Naive thymus-derived CD4-positive, alpha-beta T cell (primary cell): ENCODE results near the gene ABCG1. TPM values are rescaled to one million over a fixed set of nuclear protein-coding genes. Genes with fewer than 3 reads are reported as not detected.
A peak's percentile ranks its signal among the peaks of the same experiment; 100 is the strongest.

Experiments
- ATAC-seq: fragments of 150-1000 bp; cut with Tn5 transposase; 2 replicates; pipeline ENCODE4 v1.10.0; 2021; ENCODE audit warnings: mild to moderate bottlenecking, moderate library complexity
- CTCF ChIA-PET: fragments of 350-600 bp; sonication (Branson Sonifier 250); formaldehyde crosslinking; loops from one replicate; lab custom pipeline; 2021; ENCODE audit warnings: antibody characterized with exemption; lab: Charles Lee
- POLR2A ChIA-PET: fragments of 350-600 bp; sonication (Branson Sonifier 250); formaldehyde crosslinking; loops from one replicate; lab custom pipeline; 2021; ENCODE audit warnings: antibody characterized with exemption, inconsistent platforms; lab: Charles Lee
- DNase-seq, 9 donors: peaks; one replicate each; pipeline versions ENCODE4 v3.0.0 to v3.0.0-alpha.2; 2020 to 2022; ENCODE audit warnings: mixed read lengths in 1 of 9
- H3K27ac ChIP-seq: one replicate; pipeline ENCODE4 v1.7.0; 2013; ENCODE audit warnings: mild to moderate bottlenecking, low read depth, low read length, moderate library complexity
- H3K27me3 ChIP-seq, 2 donors: one replicate each; pipeline ENCODE4 v1.7.0; 2013; ENCODE audit warnings: low read length in 2 of 2, mild to moderate bottlenecking in 2 of 2, moderate library complexity in 2 of 2; ENCODE audit not compliant: control insufficient read depth in 2 of 2, insufficient read depth in 2 of 2
- H3K36me3 ChIP-seq, 3 experiments: 1 replicate in 2 of 3; 2 replicates in 1 of 3; pipeline ENCODE4 v1.7.0; 2013; ENCODE audit warnings: low read length in 3 of 3, mild to moderate bottlenecking in 3 of 3, moderate library complexity in 1 of 3; ENCODE audit not compliant: insufficient read depth in 3 of 3, control insufficient read depth in 2 of 3
- H3K4me1 ChIP-seq, 2 donors: one replicate each; pipeline ENCODE4 v1.7.0; 2013; ENCODE audit warnings: low read length in 2 of 2, mild to moderate bottlenecking in 2 of 2, moderate library complexity in 1 of 2; ENCODE audit not compliant: control insufficient read depth in 2 of 2, insufficient read depth in 2 of 2
- H3K4me3 ChIP-seq: 2 replicates; pipeline ENCODE4 v1.7.0; 2013; ENCODE audit warnings: mild to moderate bottlenecking, low read length
- H3K9me3 ChIP-seq, 3 experiments: 1 replicate in 2 of 3; 2 replicates in 1 of 3; pipeline ENCODE4 v1.7.0; 2013; ENCODE audit warnings: low read length in 3 of 3; ENCODE audit not compliant: control insufficient read depth in 2 of 3
- H3K27ac Mint-ChIP-seq, 9 donors: one replicate each; pipeline ENCODE4 v1.8.0; 2020 to 2022; ENCODE audit warnings: mixed read lengths in 9 of 9, mild to moderate bottlenecking in 8 of 9, moderate library complexity in 5 of 9, inconsistent platforms in 2 of 9
- H3K27me3 Mint-ChIP-seq, 5 donors: one replicate each; pipeline ENCODE4 v1.8.0; 2021 to 2022; ENCODE audit warnings: mixed read lengths in 5 of 5, mild to moderate bottlenecking in 1 of 5
- H3K36me3 Mint-ChIP-seq, 5 donors: one replicate each; pipeline ENCODE4 v1.8.0; 2020 to 2022; ENCODE audit warnings: mixed read lengths in 5 of 5, mild to moderate bottlenecking in 3 of 5, inconsistent platforms in 1 of 5
- H3K4me1 Mint-ChIP-seq, 7 donors: one replicate each; pipeline ENCODE4 v1.8.0; 2020 to 2022; ENCODE audit warnings: mixed read lengths in 7 of 7, mild to moderate bottlenecking in 3 of 7, inconsistent platforms in 1 of 7
- H3K4me3 Mint-ChIP-seq, 10 donors: one replicate each; pipeline ENCODE4 v1.8.0; 2020 to 2022; ENCODE audit warnings: mild to moderate bottlenecking in 10 of 10, mixed read lengths in 10 of 10, moderate library complexity in 6 of 10, inconsistent platforms in 2 of 10
- H3K9me3 Mint-ChIP-seq, 11 donors: one replicate each; pipeline ENCODE4 v1.8.0; 2020 to 2022; ENCODE audit warnings: mixed read lengths in 11 of 11, mild to moderate bottlenecking in 4 of 11, inconsistent platforms in 1 of 11, moderate library complexity in 1 of 11
- intact Hi-C, 2 donors: fragments of 100-400 bp; cut with micrococcal nuclease; formaldehyde crosslinking; loops; one replicate each; pipeline ENCODE4 v1.15.1; 2023
- polyA plus RNA-seq, 2 donors: library from polyadenylated mRNA; unstranded; fragments of 300-500 nt; fragmentation: Illumina TruSeq; gene quantifications; one replicate each; pipeline ENCODE4 v1.2.3, GENCODE V29; 2021
- total RNA-seq, 6 experiments: library from RNA in 5 of 6; stranded (reverse) in 5 of 6; gene quantifications; 1 replicate in 5 of 6; 2 replicates in 1 of 6; pipeline ENCODE4 v1.2.3 and lab custom pipeline; 2021 to 2026

ABCG1 gene
- total and polyA plus RNA-seq, 7 experiments from 2014 or later: 0.67 to 49.7 (median 17.0) TPM

DNA sequence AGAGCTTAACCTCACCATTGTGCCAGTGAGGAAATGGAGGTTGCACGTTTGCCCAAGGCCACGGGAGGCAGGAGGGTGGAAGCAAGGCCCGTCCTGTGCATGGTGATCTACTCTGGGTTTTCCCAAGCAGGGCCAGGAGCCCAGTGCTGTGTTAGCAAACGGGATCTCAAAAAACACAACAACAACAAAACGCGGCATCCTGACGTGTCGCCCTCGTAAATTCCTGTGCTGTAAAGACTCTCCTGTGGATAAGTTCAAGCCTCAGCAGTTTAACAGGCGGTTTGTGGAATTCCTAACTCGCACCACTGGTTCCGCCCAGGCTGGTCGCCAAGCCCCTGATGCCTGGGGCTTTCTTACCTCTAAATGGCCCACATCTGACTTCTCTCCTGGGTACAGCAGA, 57.1 kb downstream of the ABCG1 start:
- Mint-ChIP-seq H3K9me3 (no peaks in the 10 kb centered on the region), H3K27ac (no peak overlapping the region), H3K4me3 (no peak overlapping the region), H3K4me1 (peaks cover 0 to 2% (median 0%) of the 10 kb centered on the region in 7 donors), H3K36me3 (peaks cover 2 to 35% (median 5%) of the 10 kb centered on the region in 5 donors), H3K27me3 (no peaks in the 10 kb centered on the region)
- Histone ChIP-seq H3K27me3 (no peaks in the 10 kb centered on the region), H3K36me3 (peaks cover 0 to 87% (median 0%) of the 10 kb centered on the region in 3 experiments), H3K4me3 (no peak overlapping the region), H3K27ac (no peak overlapping the region), H3K9me3 (no peaks in the 10 kb centered on the region), H3K4me1 (no peaks in the 10 kb centered on the region)
- ChIA-PET POLR2A (no interaction called here), CTCF (interaction anchor here (1.5 kb wide), 1 partner anchor 11 kb away, joined by 3 read pairs; no protein-coding TSS in a partner anchor)
- no peak for DNase-seq
- no peak for ATAC-seq
- intact Hi-C loops: no loop called here

DNA sequence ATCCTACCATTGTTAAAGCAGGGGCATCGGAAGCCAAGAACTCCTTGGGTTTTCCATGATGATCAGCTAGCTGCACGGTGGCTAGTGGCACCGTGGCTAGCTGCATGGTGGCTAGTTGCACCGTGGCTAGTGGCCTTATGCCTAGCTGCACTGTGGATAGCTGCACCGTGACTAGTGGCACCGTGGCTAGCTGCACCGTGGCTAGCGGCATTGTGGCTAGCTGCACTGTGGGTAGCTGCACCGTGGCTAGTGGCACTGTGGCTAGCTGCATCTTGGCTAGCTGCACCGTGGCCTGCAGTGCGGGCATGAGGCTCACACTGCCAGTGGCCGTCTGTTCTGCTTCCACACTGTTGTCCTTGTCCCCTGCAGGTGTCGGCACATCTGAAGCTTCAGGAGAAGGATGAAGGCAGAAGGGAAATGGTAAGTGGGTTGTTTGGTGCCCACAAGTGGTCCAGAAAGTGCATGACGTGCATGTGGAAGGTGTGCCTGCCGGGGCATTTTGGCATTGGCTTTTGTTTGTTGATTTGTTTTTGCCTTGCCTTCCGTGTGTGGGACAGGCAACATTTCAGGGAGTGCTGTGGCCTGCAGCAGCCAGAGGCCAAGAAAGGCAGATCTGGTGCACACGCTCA, 57.7 kb downstream of the ABCG1 start:
- Histone ChIP-seq H3K36me3 (peaks cover 0 to 93% (median 0%) of the 10 kb centered on the region in 3 experiments), H3K9me3 (no peaks in the 10 kb centered on the region), H3K27me3 (no peaks in the 10 kb centered on the region), H3K27ac (no peak overlapping the region), H3K4me3 (no peak overlapping the region), H3K4me1 (no peaks in the 10 kb centered on the region)
- Mint-ChIP-seq H3K36me3 (peaks cover 0 to 30% (median 5%) of the 10 kb centered on the region in 5 donors), H3K27me3 (no peaks in the 10 kb centered on the region), H3K27ac (no peak overlapping the region), H3K4me3 (no peak overlapping the region), H3K4me1 (no peaks in the 10 kb centered on the region), H3K9me3 (no peaks in the 10 kb centered on the region)
- no peak for ATAC-seq
- ChIA-PET POLR2A (no interaction called here), CTCF (interaction anchor here (0.7 to 1.5 kb wide), 2 partner anchors 12 to 163 kb away, joined by 3 read pairs; no protein-coding TSS in a partner anchor)
- intact Hi-C loops: no loop called here
- DNase-seq: no peak

DNA sequence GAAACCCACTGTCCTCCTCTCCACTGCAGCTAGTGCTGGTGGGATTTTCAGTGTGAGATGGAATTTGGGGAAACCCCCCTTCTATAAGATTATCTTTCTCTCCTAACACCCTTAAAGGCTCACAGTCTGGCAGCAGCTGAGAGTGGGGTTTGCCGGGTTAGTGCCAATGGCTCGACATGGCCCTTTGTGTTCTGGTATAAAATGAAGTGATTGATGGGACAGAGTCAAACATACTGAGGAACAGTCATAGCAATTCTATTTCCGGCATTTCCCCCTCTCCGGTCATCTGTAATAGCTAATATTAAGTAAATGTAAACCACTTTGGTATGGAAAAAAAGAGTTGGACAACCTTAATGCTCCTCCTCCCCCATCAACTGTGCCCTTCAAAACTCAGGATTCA, 58.7 kb downstream of the ABCG1 start:
- no peak overlapping the region for H3K27ac ChIP-seq
- POLR2A ChIA-PET: no interaction called here
- no peaks in the 10 kb centered on the region for H3K27me3 ChIP-seq
- intact Hi-C loops: no loop called here
- no peaks in the 10 kb centered on the region for H3K4me1 ChIP-seq
- no peak overlapping the region for H3K4me3 ChIP-seq
- peak overlapping the region in 2 of 9 donors; percentile 11 to 22 for H3K27ac Mint-ChIP-seq
- H3K36me3 ChIP-seq: peaks cover 0 to 94% (median 0%) of the 10 kb centered on the region in 3 experiments
- H3K36me3 Mint-ChIP-seq: peaks cover 1 to 32% (median 7%) of the 10 kb centered on the region in 5 donors
- H3K4me1 Mint-ChIP-seq: no peaks in the 10 kb centered on the region
- H3K27me3 Mint-ChIP-seq: no peaks in the 10 kb centered on the region
- ATAC-seq (no peak), DNase-seq (no peak)
- peaks cover 0 to 1% (median 0%) of the 10 kb centered on the region in 11 donors for H3K9me3 Mint-ChIP-seq
- no peaks in the 10 kb centered on the region for H3K9me3 ChIP-seq
- H3K4me3 Mint-ChIP-seq: no peak overlapping the region
- CTCF ChIA-PET: no interaction called here

DNA sequence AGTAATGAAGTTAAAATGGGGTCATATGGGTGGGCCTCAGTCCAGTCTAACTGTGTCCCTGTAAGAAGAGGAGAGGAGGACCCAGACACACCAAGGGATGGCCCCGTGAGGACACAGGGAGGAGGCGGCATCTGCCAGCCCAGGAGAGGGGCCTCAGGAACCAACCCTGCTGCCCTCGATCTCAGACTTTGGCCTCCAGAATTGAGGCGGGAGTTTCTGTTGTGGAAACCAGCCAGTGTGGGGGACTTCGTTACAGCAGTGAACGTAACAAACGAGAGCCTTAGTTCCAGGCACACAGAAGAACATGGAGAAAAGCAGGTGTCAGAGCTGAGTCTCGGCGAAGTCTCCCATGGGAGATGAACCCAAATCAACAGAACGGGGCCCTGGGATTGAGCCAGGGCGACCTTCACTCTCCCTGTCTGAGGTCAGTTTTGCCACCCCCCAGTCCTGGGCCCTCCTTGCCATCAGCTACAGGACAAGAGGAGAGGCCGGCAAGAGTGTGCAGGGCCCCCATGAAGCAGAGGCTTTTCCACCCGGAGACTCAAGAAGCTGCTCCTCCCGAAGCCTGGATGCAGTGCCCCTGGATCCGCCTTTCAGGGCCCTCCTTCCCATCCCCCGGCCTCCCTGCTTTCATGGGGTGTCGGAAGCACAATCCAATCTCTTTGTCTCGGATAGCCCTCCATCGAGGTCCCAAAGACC, 59.7 kb downstream of the ABCG1 start:
- no peaks in the 10 kb centered on the region for H3K4me1 ChIP-seq
- DNase-seq (no peak), ATAC-seq (no peak)
- H3K27me3 ChIP-seq: no peaks in the 10 kb centered on the region
- H3K9me3 ChIP-seq: no peaks in the 10 kb centered on the region
- POLR2A ChIA-PET: no interaction called here
- intact Hi-C loops: no loop called here
- H3K27ac ChIP-seq: no peak overlapping the region
- no peak overlapping the region for H3K4me3 ChIP-seq
- Mint-ChIP-seq H3K4me1 (no peaks in the 10 kb centered on the region), H3K4me3 (no peak overlapping the region), H3K36me3 (peaks cover 1 to 38% (median 12%) of the 10 kb centered on the region in 5 donors), H3K9me3 (peaks cover 0 to 1% (median 0%) of the 10 kb centered on the region in 11 donors), H3K27ac (peak overlapping the region in 2 of 9 donors; percentile 14 to 39), H3K27me3 (no peaks in the 10 kb centered on the region)
- CTCF ChIA-PET: no interaction called here
- H3K36me3 ChIP-seq: peaks cover 0 to 93% (median 0%) of the 10 kb centered on the region in 3 experiments

DNA sequence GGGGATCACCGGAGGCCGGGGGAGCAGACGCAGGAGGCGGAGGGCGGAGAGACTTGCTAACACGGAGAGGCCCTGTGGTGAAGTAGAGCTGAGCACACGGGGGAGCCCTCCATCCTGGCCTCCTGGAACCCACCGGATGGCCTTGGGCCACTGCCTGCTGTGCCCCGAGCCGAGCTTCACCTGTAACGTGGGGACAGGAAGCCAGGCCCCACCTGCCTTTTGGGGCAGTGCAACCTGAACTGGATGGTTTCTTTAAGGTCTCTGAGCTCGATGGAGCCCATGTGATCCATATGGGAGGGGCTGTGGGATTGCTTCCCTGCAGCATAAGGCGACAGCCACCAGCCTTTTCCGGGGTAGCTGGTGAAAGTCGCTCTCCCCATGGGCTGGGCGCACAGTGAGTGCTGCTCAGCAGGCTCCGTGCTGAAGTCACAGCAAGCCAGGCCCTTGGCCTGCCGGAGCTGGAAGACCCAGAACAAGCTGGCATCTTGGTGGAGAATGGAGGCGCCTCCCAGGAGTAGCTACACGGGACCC, 60.5 kb downstream of the ABCG1 start:
- ChIA-PET CTCF (interaction anchor here (0.9 kb wide), 1 partner anchor 134 kb away, joined by 3 read pairs; no protein-coding TSS in a partner anchor), POLR2A (no interaction called here)
- Mint-ChIP-seq H3K9me3 (peaks cover 0 to 1% (median 0%) of the 10 kb centered on the region in 11 donors), H3K27ac (peak overlapping the region in 1 of 9 donors; percentile 8), H3K36me3 (peaks cover 1 to 38% (median 12%) of the 10 kb centered on the region in 5 donors), H3K4me1 (no peaks in the 10 kb centered on the region), H3K4me3 (no peak overlapping the region), H3K27me3 (no peaks in the 10 kb centered on the region)
- DNase-seq: no peak
- Histone ChIP-seq H3K27ac (no peak overlapping the region), H3K9me3 (no peaks in the 10 kb centered on the region), H3K27me3 (no peaks in the 10 kb centered on the region), H3K36me3 (peaks cover 0 to 92% (median 4%) of the 10 kb centered on the region in 3 experiments), H3K4me3 (no peak overlapping the region), H3K4me1 (no peaks in the 10 kb centered on the region)
- ATAC-seq: no peak
- intact Hi-C loops: no loop called here

DNA sequence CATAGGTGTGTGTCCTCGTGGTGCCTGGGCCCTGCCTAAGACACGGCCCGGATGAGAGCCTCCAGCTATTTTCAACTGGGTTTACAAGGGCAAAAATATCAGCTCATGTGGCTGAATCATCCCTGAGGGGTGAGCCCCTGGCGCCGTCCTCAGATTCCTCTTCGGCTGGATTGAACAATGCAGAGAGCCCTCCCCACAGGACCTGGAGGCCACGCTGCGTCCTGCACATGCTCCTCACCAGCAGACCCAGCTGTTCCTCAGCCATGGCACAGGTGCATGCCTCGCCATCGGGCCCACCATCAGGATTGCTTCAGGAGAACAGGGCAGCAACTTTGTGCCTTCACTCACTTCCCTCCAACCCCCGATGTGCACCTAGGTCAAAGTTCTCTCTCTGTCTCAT, 60.9 kb downstream of the ABCG1 start:
- Histone ChIP-seq H3K27ac (no peak overlapping the region), H3K4me1 (no peaks in the 10 kb centered on the region), H3K27me3 (no peaks in the 10 kb centered on the region), H3K36me3 (peaks cover 0 to 94% (median 6%) of the 10 kb centered on the region in 3 experiments), H3K9me3 (no peaks in the 10 kb centered on the region), H3K4me3 (no peak overlapping the region)
- Mint-ChIP-seq H3K4me1 (no peaks in the 10 kb centered on the region), H3K9me3 (peaks cover 0 to 1% (median 0%) of the 10 kb centered on the region in 11 donors), H3K27me3 (no peaks in the 10 kb centered on the region), H3K27ac (peak overlapping the region in 1 of 9 donors; percentile 8), H3K36me3 (peaks cover 1 to 36% (median 12%) of the 10 kb centered on the region in 5 donors), H3K4me3 (no peak overlapping the region)
- POLR2A ChIA-PET: no interaction called here
- CTCF ChIA-PET: interaction anchor here (0.5 to 0.9 kb wide), 2 partner anchors 10 to 135 kb away, joined by 3 to 4 read pairs; no protein-coding TSS in a partner anchor
- intact Hi-C loops: no loop called here
- DNase-seq: no peak
- no peak for ATAC-seq
